Right lobe of liver (tissue), 4 donors: ENCODE measurements around the gene TFAP2C.

Source experiments
- CTCF ChIP-seq, 4 donors: fragments of 200-600 bp in 3 of 4; fragments of 450-650 bp in 1 of 4; IDR thresholded peaks; one replicate each; pipeline versions ENCODE4 v1.5.1 to v1.8.0; 2016 to 2022; ENCODE audit warnings: antibody characterized with exemption in 4 of 4, mild to moderate bottlenecking in 2 of 4
- POLR2A ChIP-seq: fragments of 450-650 bp; IDR thresholded peaks from one replicate; pipeline ENCODE4 v1.6.1; 2017; ENCODE audit warnings: antibody characterized with exemption, mild to moderate bottlenecking
- donor health status: DM: no; HTN: no; CAD: no.
- donor health status: DM: no; HTN: no; CAD: no.
- donor health status: DM: no; HTN: yes; CAD: no.

DNA sequence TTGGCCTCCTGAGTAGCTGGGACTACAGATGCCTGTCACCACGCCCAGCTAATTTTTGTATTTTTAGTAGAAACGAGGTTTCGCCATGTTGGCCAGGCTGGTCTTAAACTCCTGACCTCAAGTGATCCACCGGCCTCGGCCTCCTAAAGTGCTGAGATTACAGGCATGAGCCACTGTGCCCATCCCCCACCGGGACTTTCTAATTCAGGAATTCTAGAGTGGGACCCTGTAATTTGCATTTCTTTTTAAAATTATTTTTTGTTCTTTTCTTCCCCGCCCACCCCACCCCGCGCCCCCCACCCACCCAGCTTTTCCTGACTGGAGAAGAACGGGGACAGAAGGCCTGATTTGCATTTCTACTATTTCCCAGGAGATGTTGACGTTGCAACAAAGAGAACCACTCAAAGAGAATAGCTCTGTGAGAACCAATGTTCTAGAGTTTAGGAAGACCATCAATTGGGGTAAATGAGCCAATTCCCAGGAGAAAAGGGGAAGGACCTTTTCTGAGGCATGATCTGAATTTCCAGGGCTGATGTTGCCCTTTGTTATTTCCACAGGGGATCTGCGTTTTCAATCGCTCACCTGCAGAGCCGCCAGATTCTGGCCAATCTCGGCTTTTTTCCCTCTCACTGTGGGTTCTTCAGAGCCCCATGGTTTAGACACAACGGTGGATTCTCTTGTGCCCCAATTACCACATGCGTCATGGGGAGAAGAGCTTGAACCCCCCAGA is 33.2 kb upstream of the TFAP2C start:
- TF ChIP-seq CTCF (IDR thresholded peaks at IDR 0.05) (no peak), POLR2A (no peak)
